Mesendoderm (in vitro differentiated cells): ENCODE results near the gene RNASEL. TPM values are rescaled to one million over a fixed set of nuclear protein-coding genes. Genes with fewer than 3 reads are reported as not detected.

ENCODE experiments used
- DNase-seq: peaks from one replicate; pipeline ENCODE4 v3.0.0; 2013
- H2AK5ac ChIP-seq: 2 replicates; pipeline ENCODE4 v1.6.1; 2013; ENCODE audit warnings: low read length, inconsistent platforms
- H2BK120ac ChIP-seq: 2 replicates; pipeline ENCODE4 v1.6.1; 2013; ENCODE audit warnings: low read depth, mild to moderate bottlenecking, low read length, moderate library complexity, mixed read lengths
- H2BK15ac ChIP-seq: replicated peaks from 2 replicates; pipeline ENCODE4 v1.6.1; 2013; ENCODE audit warnings: low read depth, mild to moderate bottlenecking, moderate library complexity
- H2BK5ac ChIP-seq: 2 replicates; pipeline ENCODE4 v1.6.1; 2013; ENCODE audit warnings: low read length, inconsistent platforms
- H3K18ac ChIP-seq: 2 replicates; pipeline ENCODE4 v1.6.1; 2013; ENCODE audit warnings: mild to moderate bottlenecking, low read length, mixed read lengths
- H3K23ac ChIP-seq: one replicate; pipeline ENCODE4 v1.6.1; 2013; ENCODE audit warnings: low read length
- H3K27ac ChIP-seq: 2 replicates; pipeline ENCODE4 v1.5.1; 2013; ENCODE audit warnings: low read depth, mild to moderate bottlenecking, inconsistent platforms, low read length, moderate library complexity
- H3K27me3 ChIP-seq: 2 replicates; pipeline ENCODE4 v1.6.1; 2013; ENCODE audit warnings: low read length, control low read depth, mild to moderate bottlenecking, inconsistent platforms; ENCODE audit not compliant: insufficient read depth, poor library complexity
- H3K36me3 ChIP-seq: 2 replicates; pipeline ENCODE4 v1.6.1; 2013; ENCODE audit warnings: low read length, inconsistent platforms; ENCODE audit not compliant: control insufficient read depth, insufficient read depth
- H3K4ac ChIP-seq: one replicate; pipeline ENCODE4 v1.6.1; 2013; ENCODE audit warnings: low read depth, mild to moderate bottlenecking, low read length, moderate library complexity
- H3K4me1 ChIP-seq: 2 replicates; pipeline ENCODE4 v1.6.1; 2013; ENCODE audit warnings: low read depth, low read length, inconsistent platforms; ENCODE audit not compliant: control insufficient read depth
- H3K4me2 ChIP-seq: 2 replicates; pipeline ENCODE4 v1.6.1; 2013; ENCODE audit warnings: low read length
- H3K4me3 ChIP-seq: 2 replicates; pipeline ENCODE4 v1.5.1; 2013; ENCODE audit warnings: mild to moderate bottlenecking, low read length
- H3K56ac ChIP-seq: one replicate; pipeline ENCODE4 v1.6.1; 2013; ENCODE audit warnings: low read length
- H3K79me1 ChIP-seq: 2 replicates; pipeline ENCODE4 v1.6.1; 2013; ENCODE audit warnings: low read length, inconsistent platforms
- H3K79me2 ChIP-seq: 2 replicates; pipeline ENCODE4 v1.6.1; 2013; ENCODE audit warnings: mild to moderate bottlenecking, low read length; ENCODE audit not compliant: control insufficient read depth, insufficient read depth
- H3K9ac ChIP-seq: 2 replicates; pipeline ENCODE4 v1.6.1; 2013; ENCODE audit warnings: low read length, inconsistent platforms
- H4K5ac ChIP-seq: one replicate; pipeline ENCODE4 v1.6.1; 2013; ENCODE audit warnings: low read length
- H4K8ac ChIP-seq: one replicate; pipeline ENCODE4 v1.6.1; 2013; ENCODE audit warnings: low read depth, mild to moderate bottlenecking, control low read depth, low read length, moderate library complexity
- WGBS: extraction: QIAGEN DNeasy Blood & Tissue Kit; methylation state at CpG from one replicate; pipeline ENCODE4 v1.1.7; 2013; ENCODE audit warnings: low lambda C conversion rate, missing lambda C conversion rate; ENCODE audit not compliant: insufficient coverage; ENCODE audit errors: extremely low coverage; 5-methylcytosine and 5-hydroxymethylcytosine counted together
- polyA plus RNA-seq, 2 experiments: library from polyadenylated mRNA; stranded (reverse); fragments of 200-250 nt; gene quantifications; one replicate each; pipeline ENCODE4 v1.2.3, GENCODE V29; 2013

Gene RNASEL
- polyA plus RNA-seq (2013, experiment 1 of 2) = 0.62 TPM
- polyA plus RNA-seq (2013, experiment 2 of 2) = 0.64 TPM

- Histone ChIP-seq H3K27ac (no peak within 1 kb of the TSS), H3K4me2 (peak within 1 kb of the TSS; percentile 14), H2BK120ac (no peak within 1 kb of the TSS), H3K79me1 (no peaks in the 10 kb centered on the region), H4K8ac (no peak within 1 kb of the TSS), H3K4me3 (peak within 1 kb of the TSS; percentile 28), H2AK5ac (no peak within 1 kb of the TSS), H4K5ac (no peak within 1 kb of the TSS), H2BK15ac (no peak within 1 kb of the TSS), H3K56ac (peak within 1 kb of the TSS; percentile 83), H3K27me3 (no peaks in the 10 kb centered on the region), H3K18ac (no peak within 1 kb of the TSS), H3K9ac (peak within 1 kb of the TSS; percentile 65), H2BK5ac (no peak within 1 kb of the TSS), H3K79me2 (no peaks in the 10 kb centered on the region), H3K36me3 (no peaks in the 10 kb centered on the region), H3K4me1 (no peaks in the 10 kb centered on the region), H3K23ac (no peak within 1 kb of the TSS), H3K4ac (no peak within 1 kb of the TSS)
- no CpG with 5 or more reads among the region's 20 CpGs for WGBS
- peak; percentile 85 for DNase-seq
Measured at GRCh38 chr1:182588500-182589396, at the start of gene RNASEL. Gene RNASEL (minus strand): TSS chr1:182589256. CDS start chr1:182586806, 2,450 bp downstream.

- H3K27me3 ChIP-seq = no peaks in the 10 kb centered on the region
- no peak overlapping the region for H3K56ac ChIP-seq
- H3K9ac ChIP-seq = no peak overlapping the region
- H3K36me3 ChIP-seq = no peaks in the 10 kb centered on the region
- H3K79me1 ChIP-seq = no peaks in the 10 kb centered on the region
- no peak overlapping the region for H3K23ac ChIP-seq
- no peak overlapping the region for H3K4ac ChIP-seq
- H2BK5ac ChIP-seq = no peak overlapping the region
- no peak overlapping the region for H2BK120ac ChIP-seq
- no peak overlapping the region for H2BK15ac ChIP-seq
- peaks cover 6% of the 10 kb centered on the region for H3K4me1 ChIP-seq
- H4K8ac ChIP-seq = no peak overlapping the region
- H3K4me3 ChIP-seq = no peak overlapping the region
- no peak overlapping the region for H3K4me2 ChIP-seq
- no peak overlapping the region for H3K27ac ChIP-seq
- no peak overlapping the region for H4K5ac ChIP-seq
- H3K79me2 ChIP-seq = no peaks in the 10 kb centered on the region
- 100% methylated on average over 2 of the region's 5 CpGs for WGBS
- no peak overlapping the region for H2AK5ac ChIP-seq
- DNase-seq = no peak
- no peak overlapping the region for H3K18ac ChIP-seq
Measured at GRCh38 chr1:182637769-182638168, 48.7 kb upstream of the RNASEL start.

- Histone ChIP-seq H3K18ac (no peak overlapping the region), H3K4me2 (no peak overlapping the region), H3K27ac (no peak overlapping the region), H3K9ac (no peak overlapping the region), H2BK5ac (no peak overlapping the region), H3K56ac (no peak overlapping the region), H3K4me3 (no peak overlapping the region), H2BK120ac (no peak overlapping the region), H3K79me2 (no peaks in the 10 kb centered on the region), H2BK15ac (no peak overlapping the region), H4K5ac (no peak overlapping the region), H3K79me1 (no peaks in the 10 kb centered on the region), H3K36me3 (no peaks in the 10 kb centered on the region), H3K4me1 (peaks cover 4% of the 10 kb centered on the region), H3K23ac (no peak overlapping the region), H3K27me3 (no peaks in the 10 kb centered on the region), H3K4ac (no peak overlapping the region), H4K8ac (no peak overlapping the region), H2AK5ac (no peak overlapping the region)
- WGBS = no CpG with 5 or more reads among the region's 2 CpGs
- DNase-seq = no peak
Measured at GRCh38 chr1:182635871-182636270, 46.8 kb upstream of the RNASEL start.

GRCh38 chr1:182634306-182635072 is 45.4 kb upstream of the RNASEL start:
- Histone ChIP-seq H3K4me1 (peaks cover 5% of the 10 kb centered on the region), H2BK15ac (no peak overlapping the region), H3K36me3 (no peaks in the 10 kb centered on the region), H4K5ac (no peak overlapping the region), H3K9ac (no peak overlapping the region), H3K4me3 (no peak overlapping the region), H2AK5ac (no peak overlapping the region), H3K27ac (no peak overlapping the region), H3K56ac (no peak overlapping the region), H3K4ac (no peak overlapping the region), H2BK120ac (no peak overlapping the region), H3K18ac (no peak overlapping the region), H2BK5ac (no peak overlapping the region), H3K79me1 (no peaks in the 10 kb centered on the region), H3K4me2 (no peak overlapping the region), H3K79me2 (no peaks in the 10 kb centered on the region), H3K23ac (no peak overlapping the region), H3K27me3 (no peaks in the 10 kb centered on the region), H4K8ac (no peak overlapping the region)
- no CpG with 5 or more reads among the region's 9 CpGs for WGBS
- no peak for DNase-seq

GRCh38 chr1:182633657-182634281 is 44.7 kb upstream of the RNASEL start:
- H3K4ac ChIP-seq = no peak overlapping the region
- no peaks in the 10 kb centered on the region for H3K79me1 ChIP-seq
- no peak overlapping the region for H4K5ac ChIP-seq
- no CpG with 5 or more reads among the region's 11 CpGs for WGBS
- no peak overlapping the region for H3K4me2 ChIP-seq
- no peaks in the 10 kb centered on the region for H3K27me3 ChIP-seq
- no peak overlapping the region for H2BK15ac ChIP-seq
- H4K8ac ChIP-seq = no peak overlapping the region
- peak; percentile 28 for DNase-seq
- H3K27ac ChIP-seq = no peak overlapping the region
- H2AK5ac ChIP-seq = no peak overlapping the region
- no peaks in the 10 kb centered on the region for H3K79me2 ChIP-seq
- H3K18ac ChIP-seq = no peak overlapping the region
- no peak overlapping the region for H3K23ac ChIP-seq
- no peak overlapping the region for H3K4me3 ChIP-seq
- H3K9ac ChIP-seq = no peak overlapping the region
- H3K4me1 ChIP-seq = peaks cover 5% of the 10 kb centered on the region
- peak overlapping the region; percentile 6 for H3K56ac ChIP-seq
- no peak overlapping the region for H2BK120ac ChIP-seq
- H2BK5ac ChIP-seq = no peak overlapping the region
- no peaks in the 10 kb centered on the region for H3K36me3 ChIP-seq
